Ammon's horn (tissue), 1 donor: ENCODE results near the gene CAPN7.

Experiments
- DNase-seq: peaks from one replicate; pipeline ENCODE4 v3.0.0-alpha.2; 2016; ENCODE audit warnings: low spot score

CAPN7 gene

DNA sequence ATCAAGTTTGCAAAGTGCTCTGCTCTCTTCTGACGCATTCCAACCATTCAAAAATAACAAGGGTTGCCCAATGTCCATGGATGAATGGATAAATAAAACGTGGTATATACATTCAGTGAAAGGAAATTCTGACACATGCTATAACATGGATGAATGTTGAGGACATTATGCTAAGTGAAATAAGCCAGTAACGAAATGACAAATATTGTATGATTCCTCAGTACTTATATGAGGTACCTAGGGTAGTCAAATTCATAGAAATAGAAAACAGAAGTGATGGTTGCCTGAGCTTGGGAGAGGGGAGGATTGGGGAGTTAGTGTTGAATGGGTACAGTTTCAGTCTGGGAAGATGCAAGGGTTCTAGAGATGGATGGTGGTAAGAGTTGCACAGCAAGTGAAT lies 92.5 kb downstream of the CAPN7 start:
- DNase-seq: no peak

GRCh38 chr3:15299036-15299435 lies 93.0 kb downstream of the CAPN7 start:
- no peak for DNase-seq

DNA sequence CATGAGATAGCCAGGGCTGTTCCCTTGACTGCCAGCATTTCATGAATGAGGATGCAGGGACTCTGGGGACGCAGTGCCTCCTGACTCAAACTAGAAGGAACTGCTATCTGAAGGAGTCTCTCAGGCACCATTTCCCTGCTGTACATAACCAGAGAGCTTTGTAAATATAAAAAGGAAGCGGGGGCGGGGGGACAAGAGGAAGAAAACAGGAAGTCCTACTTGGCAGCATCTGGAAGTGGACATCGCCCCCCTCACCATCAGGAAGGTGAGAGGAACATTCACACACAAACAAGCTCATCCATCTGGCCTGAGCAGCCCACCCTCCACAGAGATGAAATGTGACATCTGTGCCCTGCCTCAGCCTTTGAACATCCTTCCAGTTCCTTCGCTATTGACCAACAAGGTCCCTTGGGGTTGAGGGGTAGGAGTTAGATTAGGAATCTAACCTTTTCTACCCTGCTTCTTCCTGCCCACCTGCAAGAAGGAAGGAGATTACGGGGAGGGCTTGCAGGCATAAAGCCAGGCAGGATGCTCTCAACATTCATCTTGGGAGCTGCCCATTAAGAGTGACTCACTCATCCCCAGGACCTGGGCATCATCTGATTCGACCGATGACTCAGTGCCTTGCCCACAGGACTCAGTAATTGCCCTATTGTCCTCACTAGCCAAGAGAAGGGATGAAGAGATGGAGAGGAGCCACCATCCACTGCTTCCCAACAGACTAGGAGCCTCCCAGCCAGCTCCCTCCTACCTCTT lies 94.5 kb downstream of the CAPN7 start:
- no peak for DNase-seq

DNA sequence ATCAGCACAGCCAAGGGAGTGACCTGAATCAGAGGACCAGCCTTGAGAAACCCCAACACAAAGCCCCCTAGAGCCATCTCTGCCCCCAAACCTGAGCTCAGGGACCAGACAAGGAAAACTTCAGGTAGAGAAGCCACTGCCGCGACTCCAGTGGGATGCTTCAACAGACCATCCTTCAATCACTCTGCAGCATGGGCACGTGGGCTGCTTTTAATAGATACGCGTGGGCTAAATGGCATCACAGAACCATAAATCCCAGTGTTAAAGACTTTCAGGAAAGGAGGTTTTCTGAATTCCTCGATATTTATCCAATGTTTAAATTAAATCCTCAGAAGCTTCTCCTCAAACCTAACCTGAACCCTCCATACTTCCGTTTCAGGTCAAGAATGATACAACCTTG lies 95.7 kb downstream of the CAPN7 start:
- no peak for DNase-seq
